Measurements from ENCODE around the gene ST6GAL1.

GRCh38 chr3:186955898-186956696, 25.8 kb downstream of the ST6GAL1 start:
- TF ChIP-seq EP300 (IDR thresholded peaks at IDR 0.05) (no peak), CTCF (IDR thresholded peaks at IDR 0.05) (no peak), POLR2A (IDR thresholded peaks at IDR 0.05) (no peak), POLR2AphosphoS5 (IDR thresholded peaks at IDR 0.05) (no peak)

Data from gastroesophageal sphincter (tissue), 3 donors.